ENCODE measurements around the gene POLA2.

Gene POLA2

GRCh38 chr11:65341856-65342255 is 80.1 kb downstream of the POLA2 start:
- DNase-seq, result no peak
